NCI-H2107 treated with DMSO at 0.1 percent for 48 hours (cell line): ENCODE data around the gene RNF187.

Source experiments
- DNase-seq: peaks from one replicate; lab custom pipeline; 2025; ENCODE audit not compliant: unreplicated experiment; lab: John Stamatoyannopoulos, UW

Gene RNF187

DNA sequence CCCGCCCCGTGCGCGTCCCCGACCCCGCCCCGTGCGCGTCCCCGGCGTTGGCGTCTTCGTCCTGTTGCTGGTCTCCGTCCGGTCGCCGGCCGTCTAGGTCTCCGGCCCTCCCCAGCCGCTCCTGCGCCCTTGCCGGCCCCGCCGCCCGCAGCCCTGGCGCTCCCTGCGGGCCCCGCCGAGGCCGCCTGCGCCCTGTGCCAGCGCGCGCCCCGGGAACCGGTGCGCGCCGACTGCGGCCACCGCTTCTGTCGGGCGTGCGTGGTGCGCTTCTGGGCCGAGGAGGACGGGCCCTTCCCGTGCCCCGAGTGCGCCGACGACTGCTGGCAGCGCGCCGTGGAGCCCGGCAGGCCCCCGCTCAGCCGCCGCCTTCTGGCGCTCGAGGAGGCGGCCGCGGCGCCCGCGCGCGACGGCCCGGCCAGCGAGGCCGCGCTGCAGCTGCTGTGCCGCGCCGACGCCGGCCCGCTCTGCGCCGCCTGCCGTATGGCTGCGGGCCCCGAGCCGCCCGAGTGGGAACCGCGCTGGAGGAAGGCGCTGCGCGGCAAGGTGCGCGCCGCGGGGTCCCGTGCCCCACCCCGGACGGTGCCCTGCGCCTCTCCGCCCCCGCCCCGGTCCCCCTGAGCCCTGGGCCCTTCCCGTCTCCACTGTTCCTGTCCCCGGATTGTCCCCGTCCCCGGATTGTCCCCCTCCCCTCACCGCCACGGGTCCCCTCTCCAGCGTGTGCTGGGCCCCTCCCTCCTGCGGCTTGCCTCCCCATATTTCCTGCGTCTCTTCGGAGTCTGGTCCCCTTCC, at the start of gene RNF187:
TSS of gene RNF187 (plus strand) at position 47 of the 789 bp plus-strand sequence.
- DNase-seq: no peak

DNA sequence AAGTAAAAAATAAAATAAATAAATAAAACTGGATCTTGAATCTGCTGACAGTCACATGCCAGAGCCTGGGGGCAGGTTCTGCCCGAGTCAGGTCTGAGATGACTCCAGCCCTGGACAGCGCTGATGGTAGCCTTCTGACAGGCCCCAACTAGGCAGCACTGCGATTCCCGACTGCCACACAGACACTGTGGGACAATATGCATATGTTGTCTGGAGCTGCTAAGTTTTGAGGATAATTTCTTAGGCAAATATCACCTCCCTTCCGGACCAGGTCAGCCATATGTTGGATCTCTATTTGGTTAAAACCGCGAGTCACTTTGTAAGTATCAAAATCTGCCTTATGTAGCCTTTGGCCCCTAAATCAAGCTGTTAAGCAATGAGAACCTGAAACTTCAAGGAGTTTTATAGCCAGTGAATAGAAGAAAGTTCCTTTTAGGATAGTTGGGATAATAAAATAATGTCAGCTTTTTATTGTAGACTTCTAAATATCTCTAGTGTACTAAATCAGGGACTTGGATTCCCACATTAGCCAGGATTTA, 49.7 kb upstream of the RNF187 start:
- DNase-seq: no peak

GRCh38 chr1:228438266-228438665, 48.9 kb upstream of the RNF187 start:
- no peak for DNase-seq

DNA sequence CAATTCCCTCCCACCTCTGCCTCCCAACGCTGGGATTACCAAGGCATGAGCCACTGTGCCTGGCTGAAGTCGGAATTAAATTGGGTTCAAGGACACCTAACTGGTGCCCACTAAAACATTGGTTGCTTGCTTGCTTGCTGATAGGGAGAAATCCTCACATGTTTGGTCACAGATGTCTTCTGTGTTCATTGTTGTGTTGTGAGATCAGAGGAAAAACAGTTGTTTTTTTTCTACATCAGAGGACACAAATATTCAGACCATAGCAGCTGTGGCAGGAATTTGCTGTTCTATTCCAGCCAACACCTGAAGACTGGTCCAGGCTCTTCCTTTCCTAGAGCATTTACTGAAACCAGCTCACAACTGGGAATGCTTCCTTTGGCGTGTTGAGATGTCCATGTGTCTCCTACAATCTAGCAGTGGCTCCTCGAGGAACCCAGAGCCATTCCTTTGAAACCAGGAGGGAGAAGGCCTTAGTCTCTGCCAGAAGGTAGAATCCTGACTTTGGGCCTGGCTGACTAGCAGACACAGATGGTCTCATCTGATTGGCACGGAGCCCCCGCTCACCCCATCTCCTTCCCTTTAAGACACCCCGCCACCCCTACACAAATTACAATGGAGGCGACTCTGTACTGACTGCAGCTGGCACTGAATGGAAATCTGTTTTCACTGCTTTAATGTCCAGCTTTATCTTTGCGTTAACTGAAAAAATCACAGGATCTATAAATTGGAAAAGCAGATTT, 46.3 kb upstream of the RNF187 start:
- DNase-seq: no peak

- no peak for DNase-seq
Observed at GRCh38 chr1:228443395-228443794, 43.8 kb upstream of the RNF187 start.

DNA sequence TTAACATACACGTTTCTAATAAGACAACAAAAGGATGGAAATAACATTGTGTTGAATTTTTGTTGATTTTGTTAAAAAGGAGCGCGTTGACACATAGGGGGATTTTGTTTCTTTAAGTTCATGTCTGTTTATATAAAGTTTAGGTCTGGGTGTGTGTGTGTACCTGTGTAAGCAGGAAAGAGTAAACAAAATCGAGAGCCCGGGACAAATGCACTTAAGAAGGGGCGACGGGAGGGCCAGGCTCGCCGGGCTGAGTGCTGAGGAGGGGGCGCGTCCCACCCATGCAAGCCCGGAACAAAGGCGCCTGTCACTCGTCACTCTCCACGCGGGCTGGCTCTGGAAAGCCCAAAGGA, 41.7 kb upstream of the RNF187 start:
- DNase-seq: no peak

DNA sequence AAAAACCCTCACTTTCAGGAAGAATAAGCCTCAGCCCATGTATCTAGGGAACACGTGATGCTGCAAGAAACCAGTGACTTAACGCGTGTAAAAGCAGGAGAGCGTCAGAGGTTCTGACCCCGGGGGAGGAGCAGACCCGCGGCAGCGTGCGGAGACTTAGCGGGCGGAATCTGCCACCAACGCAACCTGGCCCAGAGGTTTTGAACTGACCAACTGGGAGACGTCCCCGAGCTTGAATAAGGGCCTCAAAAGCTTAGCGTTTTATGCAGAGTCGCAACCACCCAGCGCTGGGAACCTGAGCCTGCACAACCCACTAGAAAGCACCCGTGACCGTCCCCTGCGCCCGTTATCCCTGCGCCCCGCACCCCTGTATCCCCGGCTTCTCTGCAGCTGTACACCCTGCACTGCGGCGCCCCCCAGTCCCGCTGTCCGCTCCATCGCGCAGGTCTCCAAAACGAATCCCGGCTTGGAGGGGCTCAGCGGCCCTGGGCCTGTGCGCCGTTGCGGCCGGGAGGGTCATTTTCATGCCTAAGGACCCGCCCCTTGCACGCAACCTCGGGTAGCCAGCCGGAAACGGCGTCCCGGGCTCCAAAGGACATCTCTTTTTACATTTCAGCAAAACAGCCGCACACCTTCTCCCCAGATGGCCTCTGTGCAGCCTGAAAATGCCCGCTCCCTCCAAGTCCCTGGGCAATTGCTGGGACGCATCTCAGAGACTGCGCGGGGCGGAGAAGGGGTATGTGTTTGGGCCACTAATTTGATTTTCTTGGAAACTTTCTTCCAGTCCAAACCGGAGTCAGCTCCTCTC, 41.1 kb upstream of the RNF187 start:
- DNase-seq: no peak

DNA sequence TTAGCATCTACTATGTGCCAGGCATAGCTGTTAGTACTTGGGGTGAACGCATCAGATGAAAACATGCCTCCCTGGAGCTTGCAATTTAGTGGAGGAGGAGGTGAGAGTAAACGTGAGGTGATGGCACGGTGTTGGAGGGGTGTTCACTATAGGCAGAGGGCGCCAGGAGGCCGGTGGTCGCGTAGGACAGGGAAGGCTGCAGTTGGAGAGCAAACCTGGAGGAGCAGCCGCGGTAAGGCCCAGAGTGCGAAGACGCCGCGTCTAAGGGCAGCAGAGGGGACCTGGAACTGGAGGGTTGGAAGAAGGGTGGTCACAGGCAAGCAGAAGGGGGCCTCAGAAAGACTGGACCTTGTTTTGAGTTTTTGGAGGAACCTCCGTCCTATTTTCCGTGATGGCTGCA, 40.3 kb upstream of the RNF187 start:
- no peak for DNase-seq

GRCh38 chr1:228448372-228448771, 38.8 kb upstream of the RNF187 start:
- DNase-seq: no peak

- DNase-seq: no peak
Observed at GRCh38 chr1:228450200-228450599, 37.0 kb upstream of the RNF187 start.

- no peak for DNase-seq
Observed at GRCh38 chr1:228452194-228453021, 34.8 kb upstream of the RNF187 start.

DNA sequence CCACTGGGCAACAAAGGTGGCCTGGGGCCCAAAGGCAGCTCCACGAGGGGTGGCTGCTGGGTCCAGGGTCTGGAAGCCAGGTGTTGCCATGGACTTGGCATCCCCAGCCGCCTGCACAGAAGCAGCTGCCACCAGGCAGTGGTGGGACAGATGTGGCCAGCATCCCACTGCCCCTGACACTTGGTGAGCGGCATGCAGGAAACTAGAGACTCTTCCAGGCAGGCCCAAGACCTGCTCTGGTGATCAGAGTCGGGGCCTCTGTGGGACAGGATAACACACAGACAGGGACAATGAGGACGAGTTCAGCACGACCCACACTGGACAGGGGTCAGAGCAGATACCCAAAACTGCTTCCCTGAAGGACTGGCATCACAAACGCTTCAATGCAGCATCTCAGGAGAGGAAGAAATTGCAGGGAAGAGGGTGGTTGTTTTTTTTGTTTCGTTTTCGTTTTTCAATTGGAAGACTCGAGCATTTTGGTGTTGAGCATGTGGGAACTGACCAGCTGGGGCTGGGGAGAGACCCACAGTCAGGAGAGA, 34.1 kb upstream of the RNF187 start:
- no peak for DNase-seq

DNA sequence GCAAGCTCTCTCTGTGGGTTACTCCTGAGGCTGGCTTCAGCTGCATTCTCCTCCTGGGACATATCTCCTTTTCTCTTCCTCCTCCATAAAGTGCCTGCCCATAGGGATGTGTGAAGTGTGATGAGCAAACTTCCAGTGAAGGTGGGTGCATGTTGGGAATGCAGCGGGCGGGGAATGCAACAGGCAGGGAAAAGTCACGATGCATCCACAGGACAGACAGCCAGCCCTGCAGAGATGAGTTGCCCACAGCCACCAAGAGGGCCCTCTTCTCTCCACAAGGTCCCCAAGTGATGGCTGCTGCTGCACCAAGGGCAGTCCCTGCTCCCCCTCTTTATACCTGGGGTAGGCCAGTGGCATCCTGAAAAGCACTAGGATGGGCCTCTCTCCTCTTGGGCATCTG, 33.6 kb upstream of the RNF187 start:
- DNase-seq: no peak

GRCh38 chr1:228454238-228454637, 32.9 kb upstream of the RNF187 start:
- DNase-seq: no peak

- DNase-seq: no peak
Observed at GRCh38 chr1:228455715-228456114, 31.5 kb upstream of the RNF187 start.

GRCh38 chr1:228456252-228457016, 30.7 kb upstream of the RNF187 start:
- DNase-seq: no peak

DNA sequence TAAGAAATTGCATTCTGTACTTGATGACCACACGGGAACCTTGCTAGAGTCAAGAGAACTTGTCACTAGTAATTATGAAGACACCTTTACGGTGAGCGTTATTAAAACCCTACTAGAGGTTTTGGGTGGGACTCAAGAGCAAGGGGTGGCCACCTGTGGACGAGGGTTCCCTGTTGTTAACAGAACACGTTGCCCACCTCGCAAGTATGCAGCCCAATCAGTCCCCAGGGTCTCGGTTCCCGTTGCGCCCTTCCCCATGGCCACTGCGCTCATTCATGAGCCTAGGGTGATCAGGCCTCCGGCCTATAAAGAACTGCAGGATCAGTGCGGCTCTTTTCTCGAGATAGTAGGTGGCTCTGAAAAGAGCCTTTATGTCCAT, 30.2 kb upstream of the RNF187 start:
- no peak for DNase-seq

GRCh38 chr1:228457396-228458176, 29.6 kb upstream of the RNF187 start:
- peak; percentile 99 for DNase-seq
